ENCODE data around the gene ZMIZ1.

Gene ZMIZ1

DNA sequence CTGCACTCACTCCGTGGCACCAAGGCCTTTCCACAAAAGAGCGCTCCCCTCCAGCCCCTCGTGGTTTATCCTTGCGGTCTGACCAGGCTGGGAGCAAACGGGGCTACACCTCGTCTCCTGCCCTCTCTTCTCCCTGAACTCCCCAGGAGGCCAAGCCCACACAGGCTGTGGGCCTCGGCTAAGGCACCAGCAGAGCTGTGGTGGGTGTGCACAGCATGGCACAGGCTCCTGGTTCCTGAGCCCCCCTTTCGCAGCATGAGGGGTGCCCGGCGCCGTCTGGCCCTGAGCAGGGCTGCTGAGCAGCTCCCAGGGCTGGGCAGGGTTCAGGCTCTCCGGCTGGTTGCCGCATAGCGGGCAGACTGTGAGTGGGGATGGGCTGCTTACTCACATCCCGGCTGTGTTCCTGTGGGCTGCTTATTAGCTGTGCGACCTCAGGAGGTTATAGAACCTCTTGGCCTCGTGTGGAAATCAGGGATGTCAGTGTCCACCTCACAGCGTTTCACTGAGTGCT, 90.4 kb downstream of the ZMIZ1 start:
- H3K4me3 ChIP-seq (ENCODE audit: low read depth, low read length), result no peak overlapping the region
- no peak for DNase-seq (ENCODE audit: low read depth)
- TF ChIP-seq POLR2A (IDR thresholded peaks at IDR 0.05; ENCODE audit: extremely low read depth, insufficient read length) (no peak), MYC (IDR thresholded peaks at IDR 0.05; ENCODE audit: low read depth, low read length) (no peak), MAX (IDR thresholded peaks at IDR 0.05; ENCODE audit: low read depth, low read length) (no peak)
- TF ChIP-seq, protein P1, sequence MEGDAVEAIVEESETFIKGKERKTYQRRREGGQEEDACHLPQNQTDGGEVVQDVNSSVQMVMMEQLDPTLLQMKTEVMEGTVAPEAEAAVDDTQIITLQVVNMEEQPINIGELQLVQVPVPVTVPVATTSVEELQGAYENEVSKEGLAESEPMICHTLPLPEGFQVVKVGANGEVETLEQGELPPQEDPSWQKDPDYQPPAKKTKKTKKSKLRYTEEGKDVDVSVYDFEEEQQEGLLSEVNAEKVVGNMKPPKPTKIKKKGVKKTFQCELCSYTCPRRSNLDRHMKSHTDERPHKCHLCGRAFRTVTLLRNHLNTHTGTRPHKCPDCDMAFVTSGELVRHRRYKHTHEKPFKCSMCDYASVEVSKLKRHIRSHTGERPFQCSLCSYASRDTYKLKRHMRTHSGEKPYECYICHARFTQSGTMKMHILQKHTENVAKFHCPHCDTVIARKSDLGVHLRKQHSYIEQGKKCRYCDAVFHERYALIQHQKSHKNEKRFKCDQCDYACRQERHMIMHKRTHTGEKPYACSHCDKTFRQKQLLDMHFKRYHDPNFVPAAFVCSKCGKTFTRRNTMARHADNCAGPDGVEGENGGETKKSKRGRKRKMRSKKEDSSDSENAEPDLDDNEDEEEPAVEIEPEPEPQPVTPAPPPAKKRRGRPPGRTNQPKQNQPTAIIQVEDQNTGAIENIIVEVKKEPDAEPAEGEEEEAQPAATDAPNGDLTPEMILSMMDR (IDR thresholded peaks at IDR 0.05; ENCODE audit: low read depth, low read length), result no peak

GRCh38 chr10:79159785-79160184, 91.0 kb downstream of the ZMIZ1 start:
- no peak for DNase-seq (ENCODE audit: low read depth)
- no peak for TF ChIP-seq MYC (IDR thresholded peaks at IDR 0.05; ENCODE audit: low read depth, low read length)
- no peak for TF ChIP-seq MAX (IDR thresholded peaks at IDR 0.05; ENCODE audit: low read depth, low read length)
- TF ChIP-seq, protein P1 (IDR thresholded peaks at IDR 0.05; ENCODE audit: low read depth, low read length), result no peak
- no peak for TF ChIP-seq POLR2A (IDR thresholded peaks at IDR 0.05; ENCODE audit: extremely low read depth, insufficient read length)
- H3K4me3 ChIP-seq (ENCODE audit: low read depth, low read length), result no peak overlapping the region

GRCh38 chr10:79160191-79160590, 91.4 kb downstream of the ZMIZ1 start:
- TF ChIP-seq, protein P1 (IDR thresholded peaks at IDR 0.05; ENCODE audit: low read depth, low read length), result no peak
- TF ChIP-seq POLR2A (IDR thresholded peaks at IDR 0.05; ENCODE audit: extremely low read depth, insufficient read length), result no peak
- no peak for TF ChIP-seq MAX (IDR thresholded peaks at IDR 0.05; ENCODE audit: low read depth, low read length)
- no peak overlapping the region for H3K4me3 ChIP-seq (ENCODE audit: low read depth, low read length)
- no peak for DNase-seq (ENCODE audit: low read depth)

GRCh38 chr10:79161557-79161956, 92.8 kb downstream of the ZMIZ1 start:
- TF ChIP-seq MYC (IDR thresholded peaks at IDR 0.05; ENCODE audit: low read depth, low read length), result no peak
- TF ChIP-seq POLR2A (IDR thresholded peaks at IDR 0.05; ENCODE audit: extremely low read depth, insufficient read length), result no peak
- TF ChIP-seq, protein P1 (IDR thresholded peaks at IDR 0.05; ENCODE audit: low read depth, low read length), result no peak
- TF ChIP-seq MAX (IDR thresholded peaks at IDR 0.05; ENCODE audit: low read depth, low read length), result no peak
- H3K4me3 ChIP-seq (ENCODE audit: low read depth, low read length), result no peak overlapping the region
- no peak for DNase-seq (ENCODE audit: low read depth)

- no peak overlapping the region for H3K4me3 ChIP-seq (ENCODE audit: low read depth, low read length)
- DNase-seq (ENCODE audit: low read depth), result no peak
- TF ChIP-seq MYC (IDR thresholded peaks at IDR 0.05; ENCODE audit: low read depth, low read length), result no peak
- TF ChIP-seq POLR2A (IDR thresholded peaks at IDR 0.05; ENCODE audit: extremely low read depth, insufficient read length), result no peak
- TF ChIP-seq, protein P1 (IDR thresholded peaks at IDR 0.05; ENCODE audit: low read depth, low read length), result no peak
- no peak for TF ChIP-seq MAX (IDR thresholded peaks at IDR 0.05; ENCODE audit: low read depth, low read length)
These were observed 93.3 kb downstream of the ZMIZ1 start for GRCh38 chr10:79162022-79162421.

Data from NB4 (cell line).